Measurements from ENCODE around the gene ABR. TPM values are rescaled to one million over a fixed set of nuclear protein-coding genes. Genes with fewer than 3 reads are reported as not detected.

Gene ABR
- total RNA-seq, 4 donors from 2014 or later = 35.4 to 192 (median 138) TPM

GRCh38 chr17:1022278-1023024, 157.3 kb downstream of the ABR start:
- peak in 1 of 2 donors; percentile 40 for DNase-seq
- Histone ChIP-seq H3K9me3 (no peaks in the 10 kb centered on the region), H3K27ac (peak overlapping the region in 1 of 2 donors; percentile 13), H3K4me3 (no peak overlapping the region), H3K4me1 (peaks cover 0 to 3% of the 10 kb centered on the region in 2 donors), H3K36me3 (no peaks in the 10 kb centered on the region), H3K27me3 (no peaks in the 10 kb centered on the region)
- TF ChIP-seq POLR2A (IDR thresholded peaks at IDR 0.05) (no peak), CTCF (IDR thresholded peaks at IDR 0.05) (no peak)
- intact Hi-C loops (cut with DNase I; ENCODE audit: low total_unique reads) = no loop called here

- Histone ChIP-seq H3K27ac (no peak overlapping the region), H3K4me1 (peaks cover 0 to 3% of the 10 kb centered on the region in 2 donors)
- intact Hi-C loops (cut with DNase I; ENCODE audit: low total_unique reads) = no loop called here
These were observed 158.6 kb downstream of the ABR start for GRCh38 chr17:1021147-1021546.

GRCh38 chr17:1019451-1019850, 160.3 kb downstream of the ABR start:
- no peaks in the 10 kb centered on the region for H3K27me3 ChIP-seq
- H3K36me3 ChIP-seq = no peaks in the 10 kb centered on the region
- no peak for DNase-seq
- H3K27ac ChIP-seq = peak overlapping the region; percentile 12 to 63
- intact Hi-C loops (cut with DNase I; ENCODE audit: low total_unique reads) = no loop called here
- no peaks in the 10 kb centered on the region for H3K9me3 ChIP-seq
- TF ChIP-seq CTCF (IDR thresholded peaks at IDR 0.05) = no peak
- TF ChIP-seq POLR2A (IDR thresholded peaks at IDR 0.05) = no peak
- H3K4me3 ChIP-seq = no peak overlapping the region
- peaks cover 0 to 3% of the 10 kb centered on the region in 2 donors for H3K4me1 ChIP-seq

More at GRCh38 chr17:1021147-1021546, 158.6 kb downstream of the ABR start:
- DNase-seq = no peak
- TF ChIP-seq CTCF (IDR thresholded peaks at IDR 0.05) (no peak), POLR2A (IDR thresholded peaks at IDR 0.05) (no peak)
- Histone ChIP-seq H3K27me3 (no peaks in the 10 kb centered on the region), H3K4me3 (no peak overlapping the region), H3K36me3 (no peaks in the 10 kb centered on the region), H3K9me3 (no peaks in the 10 kb centered on the region)

GRCh38 chr17:1018547-1018946, 161.2 kb downstream of the ABR start:
- intact Hi-C loops (cut with DNase I; ENCODE audit: low total_unique reads) = no loop called here
- no peak for TF ChIP-seq POLR2A (IDR thresholded peaks at IDR 0.05)
- no peak for TF ChIP-seq CTCF (IDR thresholded peaks at IDR 0.05)
- Histone ChIP-seq H3K27me3 (no peaks in the 10 kb centered on the region), H3K9me3 (no peaks in the 10 kb centered on the region), H3K4me3 (no peak overlapping the region), H3K27ac (no peak overlapping the region), H3K4me1 (peaks cover 0 to 3% of the 10 kb centered on the region in 2 donors), H3K36me3 (no peaks in the 10 kb centered on the region)
- DNase-seq = no peak

GRCh38 chr17:1013729-1014090, 166.1 kb downstream of the ABR start:
- no peak overlapping the region for H3K4me3 ChIP-seq
- H3K36me3 ChIP-seq = no peaks in the 10 kb centered on the region
- H3K4me1 ChIP-seq = no peaks in the 10 kb centered on the region
- no peak overlapping the region for H3K27ac ChIP-seq
- H3K27me3 ChIP-seq = no peaks in the 10 kb centered on the region
- no peaks in the 10 kb centered on the region for H3K9me3 ChIP-seq
- no peak for DNase-seq
- intact Hi-C loops (cut with DNase I; ENCODE audit: low total_unique reads) = no loop called here
- TF ChIP-seq CTCF (IDR thresholded peaks at IDR 0.05) (no peak), POLR2A (IDR thresholded peaks at IDR 0.05) (no peak)
